ENCODE data around the gene UBE2O. TPM values are rescaled to one million over a fixed set of nuclear protein-coding genes. Genes with fewer than 3 reads are reported as not detected.

The UBE2O gene
- total and polyA plus RNA-seq, 4 donors, result 3.3 to 71.5 (median 9.2) TPM

GRCh38 chr17:76343106-76343505 is 109.8 kb downstream of the UBE2O start:
- Histone ChIP-seq H3K9ac (ENCODE audit: low read depth in 1 of 2, low read length in 2 of 2) (no peak overlapping the region), H3K9me3 (ENCODE audit: control insufficient read depth in 4 of 4, low read length in 3 of 4) (no peaks in the 10 kb centered on the region), H3K36me3 (ENCODE audit: control insufficient read depth in 4 of 4, insufficient read depth in 3 of 4, low read depth in 1 of 4, low read length in 3 of 4) (peaks cover 10 to 20% (median 15%) of the 10 kb centered on the region in 4 donors), H3K27ac (ENCODE audit: low read depth in 1 of 2, low read length in 2 of 2) (no peak overlapping the region), H3K4me3 (ENCODE audit: low read depth in 1 of 3, low read length in 3 of 3) (no peak overlapping the region), H3K4me1 (ENCODE audit: control insufficient read depth in 4 of 4, insufficient read depth in 4 of 4, low read length in 3 of 4) (peaks cover 0 to 16% (median 13%) of the 10 kb centered on the region in 4 donors), H3K27me3 (ENCODE audit: control insufficient read depth in 4 of 4, insufficient read depth in 4 of 4, low read length in 3 of 4) (no peaks in the 10 kb centered on the region)
- DNase-seq (ENCODE audit: low spot score), result no peak
- WGBS, result 96% methylated on average over 7 of the region's 7 CpGs
- no peak for TF ChIP-seq ZBTB33 (IDR thresholded peaks at IDR 0.05)
- TF ChIP-seq REST (IDR thresholded peaks at IDR 0.05), result no peak
- TF ChIP-seq TAF1 (conservative IDR thresholded peaks at IDR 0.05), result no peak
- no peak for TF ChIP-seq RXRA (IDR thresholded peaks at IDR 0.05)
- no peak for TF ChIP-seq HNF4G (IDR thresholded peaks at IDR 0.05)
- TF ChIP-seq EGR1 (IDR thresholded peaks at IDR 0.05; ENCODE audit: low read depth in 2 of 2), result no peak
- TF ChIP-seq YY1 (IDR thresholded peaks at IDR 0.05), result no peak

- H3K9me3 ChIP-seq (ENCODE audit: control insufficient read depth in 4 of 4, low read length in 3 of 4), result no peaks in the 10 kb centered on the region
- H3K4me1 ChIP-seq (ENCODE audit: control insufficient read depth in 4 of 4, insufficient read depth in 4 of 4, low read length in 3 of 4), result peaks cover 0 to 12% (median 10%) of the 10 kb centered on the region in 4 donors
- no peak for TF ChIP-seq SP1 (IDR thresholded peaks at IDR 0.05)
- no peak for TF ChIP-seq ATF3 (IDR thresholded peaks at IDR 0.05)
- TF ChIP-seq FOXA1 (IDR thresholded peaks at IDR 0.05), result no peak
- TF ChIP-seq NR2F2 (IDR thresholded peaks at IDR 0.05), result no peak
- TF ChIP-seq CTCF (IDR thresholded peaks at IDR 0.05; ENCODE audit: low read depth, low read length, missing input control), result no peak
- TF ChIP-seq HNF4G (IDR thresholded peaks at IDR 0.05), result no peak
- no peak for TF ChIP-seq ZBTB33 (IDR thresholded peaks at IDR 0.05)
- TF ChIP-seq RXRA (IDR thresholded peaks at IDR 0.05), result no peak
- TF ChIP-seq YY1 (IDR thresholded peaks at IDR 0.05), result no peak
- no peak for TF ChIP-seq GABPA (IDR thresholded peaks at IDR 0.05 in 1 of 2, conservative IDR thresholded peaks at IDR 0.05 in 1 of 2)
- TF ChIP-seq TAF1 (conservative IDR thresholded peaks at IDR 0.05), result no peak
- TF ChIP-seq JUND (IDR thresholded peaks at IDR 0.05), result no peak
- no peak for TF ChIP-seq EGR1 (IDR thresholded peaks at IDR 0.05; ENCODE audit: low read depth in 2 of 2)
- TF ChIP-seq RAD21 (IDR thresholded peaks at IDR 0.05), result no peak
- TF ChIP-seq REST (IDR thresholded peaks at IDR 0.05), result no peak
- TF ChIP-seq MAX (IDR thresholded peaks at IDR 0.05), result no peak
- TF ChIP-seq FOXA2 (IDR thresholded peaks at IDR 0.05), result no peak
- no peak for TF ChIP-seq HNF4A (conservative IDR thresholded peaks at IDR 0.05)
- no peaks in the 10 kb centered on the region for H3K27me3 ChIP-seq (ENCODE audit: control insufficient read depth in 4 of 4, insufficient read depth in 4 of 4, low read length in 3 of 4)
- no peak overlapping the region for H3K9ac ChIP-seq (ENCODE audit: low read depth in 1 of 2, low read length in 2 of 2)
- H3K36me3 ChIP-seq (ENCODE audit: control insufficient read depth in 4 of 4, insufficient read depth in 3 of 4, low read depth in 1 of 4, low read length in 3 of 4), result peaks cover 3 to 15% (median 11%) of the 10 kb centered on the region in 4 donors
- no peak overlapping the region for H3K4me3 ChIP-seq (ENCODE audit: low read depth in 1 of 3, low read length in 3 of 3)
- 96% methylated on average over 6 of the region's 6 CpGs for WGBS
- DNase-seq (ENCODE audit: low spot score), result no peak
- no peak overlapping the region for H3K27ac ChIP-seq (ENCODE audit: low read depth in 1 of 2, low read length in 2 of 2)
Observed at GRCh38 chr17:76341301-76341700, 111.7 kb downstream of the UBE2O start.

All from liver (tissue), 9 donors.